ENCODE measurements around the gene GPC6.

The GPC6 gene

DNA sequence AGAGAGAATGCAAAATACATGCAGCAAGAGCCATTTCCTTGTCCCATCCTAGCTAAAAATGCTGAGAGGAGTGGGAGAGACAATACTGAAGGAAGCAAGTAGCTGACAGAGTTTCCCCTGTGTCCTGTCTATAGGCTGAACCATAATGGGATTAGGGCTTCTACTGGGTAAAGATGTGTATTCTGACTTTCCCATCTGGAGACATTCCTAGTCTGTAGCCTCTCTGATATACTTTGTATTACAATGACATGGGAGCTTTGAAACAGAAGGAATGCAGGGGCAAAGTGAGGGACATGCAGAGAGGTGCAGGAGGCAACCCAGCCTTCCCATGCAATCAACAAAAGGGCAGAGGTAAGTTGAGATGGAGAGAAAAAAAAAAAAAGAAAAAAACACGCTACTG is 10.5 kb upstream of the GPC6 start:
- Histone ChIP-seq H3K27ac (ENCODE audit: low read depth, low read length, poor library complexity, severe bottlenecking) (no peak overlapping the region), H3K9me3 (ENCODE audit: low read length) (no peaks in the 10 kb centered on the region), H3K4me2 (ENCODE audit: low read length) (no peak overlapping the region), H3K27me3 (ENCODE audit: insufficient read depth, low read length) (no peaks in the 10 kb centered on the region), H3K36me3 (ENCODE audit: insufficient read depth, low read length) (no peaks in the 10 kb centered on the region), H2AFZ (ENCODE audit: low read length) (no peak overlapping the region), H3K79me2 (ENCODE audit: insufficient read depth, low read length) (no peaks in the 10 kb centered on the region), H4K20me1 (ENCODE audit: insufficient read depth, low read length) (no peaks in the 10 kb centered on the region), H3K9ac (ENCODE audit: low read length) (no peak overlapping the region), H3K9me2 (ENCODE audit: low read depth, low read length) (no peaks in the 10 kb centered on the region), H3F3A (ENCODE audit: insufficient read depth, low read length) (no peaks in the 10 kb centered on the region), H3K4me1 (ENCODE audit: insufficient read depth, low read length, severe bottlenecking) (no peaks in the 10 kb centered on the region), H3K4me3 (ENCODE audit: low read depth, low read length, poor library complexity, severe bottlenecking) (no peak overlapping the region)
- TF ChIP-seq, protein P1, sequence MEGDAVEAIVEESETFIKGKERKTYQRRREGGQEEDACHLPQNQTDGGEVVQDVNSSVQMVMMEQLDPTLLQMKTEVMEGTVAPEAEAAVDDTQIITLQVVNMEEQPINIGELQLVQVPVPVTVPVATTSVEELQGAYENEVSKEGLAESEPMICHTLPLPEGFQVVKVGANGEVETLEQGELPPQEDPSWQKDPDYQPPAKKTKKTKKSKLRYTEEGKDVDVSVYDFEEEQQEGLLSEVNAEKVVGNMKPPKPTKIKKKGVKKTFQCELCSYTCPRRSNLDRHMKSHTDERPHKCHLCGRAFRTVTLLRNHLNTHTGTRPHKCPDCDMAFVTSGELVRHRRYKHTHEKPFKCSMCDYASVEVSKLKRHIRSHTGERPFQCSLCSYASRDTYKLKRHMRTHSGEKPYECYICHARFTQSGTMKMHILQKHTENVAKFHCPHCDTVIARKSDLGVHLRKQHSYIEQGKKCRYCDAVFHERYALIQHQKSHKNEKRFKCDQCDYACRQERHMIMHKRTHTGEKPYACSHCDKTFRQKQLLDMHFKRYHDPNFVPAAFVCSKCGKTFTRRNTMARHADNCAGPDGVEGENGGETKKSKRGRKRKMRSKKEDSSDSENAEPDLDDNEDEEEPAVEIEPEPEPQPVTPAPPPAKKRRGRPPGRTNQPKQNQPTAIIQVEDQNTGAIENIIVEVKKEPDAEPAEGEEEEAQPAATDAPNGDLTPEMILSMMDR (IDR thresholded peaks at IDR 0.05; ENCODE audit: low read length), result no peak
- no peak for TF ChIP-seq EZH2 (IDR thresholded peaks at IDR 0.05; ENCODE audit: borderline replicate concordance, low read length)

DNA sequence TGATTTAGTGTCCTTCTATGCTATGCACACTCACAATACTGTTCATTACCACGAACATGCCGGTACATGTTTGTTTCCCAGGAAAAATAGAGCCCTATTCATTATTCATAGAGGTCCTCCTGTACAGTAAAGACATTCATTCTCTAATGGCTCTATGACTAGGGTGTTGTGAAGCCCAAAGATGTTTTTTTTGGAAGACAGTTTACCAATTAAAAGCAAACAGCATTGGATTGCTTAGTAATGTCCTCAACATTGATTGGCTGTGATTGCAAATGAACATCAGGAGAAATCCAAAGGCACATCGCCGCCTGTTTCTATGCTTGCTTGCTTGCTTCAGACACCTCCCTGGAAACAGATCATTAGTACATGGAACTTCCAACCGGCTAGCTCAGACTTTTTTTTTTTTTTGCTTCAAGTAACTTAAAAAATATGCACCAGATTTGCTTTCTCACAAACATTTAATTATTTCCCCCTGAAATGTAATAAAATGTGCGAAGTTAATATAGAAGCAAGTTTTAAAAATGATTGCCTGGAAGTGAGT is 8.8 kb upstream of the GPC6 start:
- no peak overlapping the region for H2AFZ ChIP-seq (ENCODE audit: low read length)
- no peaks in the 10 kb centered on the region for H3K9me3 ChIP-seq (ENCODE audit: low read length)
- H3K27me3 ChIP-seq (ENCODE audit: insufficient read depth, low read length), result no peaks in the 10 kb centered on the region
- H3K9ac ChIP-seq (ENCODE audit: low read length), result no peak overlapping the region
- no peaks in the 10 kb centered on the region for H3F3A ChIP-seq (ENCODE audit: insufficient read depth, low read length)
- H3K36me3 ChIP-seq (ENCODE audit: insufficient read depth, low read length), result no peaks in the 10 kb centered on the region
- H3K79me2 ChIP-seq (ENCODE audit: insufficient read depth, low read length), result no peaks in the 10 kb centered on the region
- no peak overlapping the region for H3K4me2 ChIP-seq (ENCODE audit: low read length)
- TF ChIP-seq, protein P1 (IDR thresholded peaks at IDR 0.05; ENCODE audit: low read length), result no peak
- TF ChIP-seq EZH2 (IDR thresholded peaks at IDR 0.05; ENCODE audit: borderline replicate concordance, low read length), result no peak
- no peaks in the 10 kb centered on the region for H3K9me2 ChIP-seq (ENCODE audit: low read depth, low read length)
- H4K20me1 ChIP-seq (ENCODE audit: insufficient read depth, low read length), result no peaks in the 10 kb centered on the region
- H3K4me1 ChIP-seq (ENCODE audit: insufficient read depth, low read length, severe bottlenecking), result no peaks in the 10 kb centered on the region
- H3K4me3 ChIP-seq (ENCODE audit: low read depth, low read length, poor library complexity, severe bottlenecking), result no peak overlapping the region
- H3K27ac ChIP-seq (ENCODE audit: low read depth, low read length, poor library complexity, severe bottlenecking), result no peak overlapping the region

DNA sequence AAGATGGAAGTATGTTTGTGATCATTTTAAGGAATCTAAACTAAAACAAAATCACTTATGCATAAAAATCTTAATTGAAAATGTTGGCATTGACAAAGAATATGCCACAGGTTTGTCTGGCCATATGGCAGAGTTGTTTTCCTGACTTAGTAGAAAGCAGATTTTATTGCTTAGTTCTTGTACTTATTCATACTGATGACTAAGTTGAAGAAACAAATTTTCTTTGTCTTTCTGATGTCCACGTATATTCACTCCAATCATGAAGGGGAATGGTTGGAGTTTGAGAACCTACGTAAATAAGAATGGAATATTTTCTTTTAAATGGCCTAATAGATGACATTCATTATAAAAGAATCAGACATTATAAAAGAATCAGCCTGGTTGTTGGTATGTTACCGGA is 8.0 kb upstream of the GPC6 start:
- Histone ChIP-seq H3K4me3 (ENCODE audit: low read depth, low read length, poor library complexity, severe bottlenecking) (no peak overlapping the region), H3K9me2 (ENCODE audit: low read depth, low read length) (no peaks in the 10 kb centered on the region), H3K9ac (ENCODE audit: low read length) (no peak overlapping the region), H3K27me3 (ENCODE audit: insufficient read depth, low read length) (no peaks in the 10 kb centered on the region), H3K9me3 (ENCODE audit: low read length) (no peaks in the 10 kb centered on the region), H2AFZ (ENCODE audit: low read length) (no peak overlapping the region), H3K4me1 (ENCODE audit: insufficient read depth, low read length, severe bottlenecking) (no peaks in the 10 kb centered on the region), H3K79me2 (ENCODE audit: insufficient read depth, low read length) (no peaks in the 10 kb centered on the region), H3F3A (ENCODE audit: insufficient read depth, low read length) (no peaks in the 10 kb centered on the region), H4K20me1 (ENCODE audit: insufficient read depth, low read length) (no peaks in the 10 kb centered on the region), H3K27ac (ENCODE audit: low read depth, low read length, poor library complexity, severe bottlenecking) (no peak overlapping the region), H3K36me3 (ENCODE audit: insufficient read depth, low read length) (no peaks in the 10 kb centered on the region), H3K4me2 (ENCODE audit: low read length) (no peak overlapping the region)
- TF ChIP-seq, protein P1 (IDR thresholded peaks at IDR 0.05; ENCODE audit: low read length), result no peak
- no peak for TF ChIP-seq EZH2 (IDR thresholded peaks at IDR 0.05; ENCODE audit: borderline replicate concordance, low read length)

Data from OCI-LY1 (cell line).